Breast epithelium (tissue), 4 donors: ENCODE measurements around the gene TAGAP. TPM values are rescaled to one million over a fixed set of nuclear protein-coding genes. Genes with fewer than 3 reads are reported as not detected.

Experiments
- DNase-seq, 2 donors: peaks; one replicate each; pipeline ENCODE4 v3.0.0-alpha.2; 2019; ENCODE audit warnings: low spot score in 2 of 2
- H3K27ac ChIP-seq, 2 donors: fragments of 200-600 bp; sonication (generic) in 1 of 2; one replicate each; pipeline ENCODE4 v1.5.1; 2016 to 2019; ENCODE audit warnings: mild to moderate bottlenecking in 1 of 2
- H3K27me3 ChIP-seq, 2 donors: fragments of 200-600 bp; sonication (generic) in 1 of 2; one replicate each; pipeline versions ENCODE4 v1.5.1 to v1.6.0; 2017 to 2019; ENCODE audit warnings: control low read depth in 1 of 2, mild to moderate bottlenecking in 1 of 2
- H3K36me3 ChIP-seq: fragments of 200-600 bp; one replicate; pipeline ENCODE4 v1.5.1; 2019
- H3K4me1 ChIP-seq, 2 donors: fragments of 200-600 bp; sonication (generic); one replicate each; pipeline ENCODE4 v1.5.1; 2016 to 2019; ENCODE audit warnings: control low read depth in 1 of 2
- H3K4me3 ChIP-seq, 3 donors: fragments of 200-600 bp; sonication (generic); 1 replicate in 2 of 3; 2 replicates in 1 of 3; pipeline ENCODE4 v1.5.1; 2016 to 2019; ENCODE audit warnings: mild to moderate bottlenecking in 3 of 3, moderate library complexity in 2 of 3
- H3K9me3 ChIP-seq, 2 donors: fragments of 200-600 bp; sonication (generic) in 1 of 2; one replicate each; pipeline ENCODE4 v1.5.1; 2016 to 2019; ENCODE audit warnings: control low read depth in 1 of 2
- CTCF ChIP-seq, 3 donors: fragments of 450-650 bp; IDR thresholded peaks; one replicate each; pipeline ENCODE4 v1.5.1; 2016 to 2017; ENCODE audit warnings: antibody characterized with exemption in 3 of 3, mild to moderate bottlenecking in 3 of 3, moderate library complexity in 3 of 3
- POLR2A ChIP-seq: fragments of 450-650 bp; IDR thresholded peaks from one replicate; pipeline ENCODE4 v1.6.1; 2016; ENCODE audit warnings: antibody characterized with exemption, mild to moderate bottlenecking, moderate library complexity
- POLR2AphosphoS5 ChIP-seq, 3 donors: sonication (generic); formaldehyde crosslinking; IDR thresholded peaks; one replicate each; pipeline ENCODE4 v1.6.1; 2017; ENCODE audit warnings: antibody characterized with exemption in 3 of 3
- intact Hi-C: fragments of 100-400 bp; cut with DNase I; formaldehyde crosslinking; loops from one replicate; pipeline ENCODE4 v1.15.1; 2023; ENCODE audit warnings: low total_unique reads
- total RNA-seq, 3 donors: library from RNA; depleted of rRNA; stranded (reverse); fragments of >200 nt; gene quantifications; one replicate each; pipeline ENCODE4 v1.1.0, GENCODE V29; 2016

The TAGAP gene
- total RNA-seq, 3 donors from 2014 or later = 2.9 to 4.2 (median 4.1) TPM

- intact Hi-C loops = no loop called here
- Histone ChIP-seq H3K4me1 (no peaks in the 10 kb centered on the region), H3K9me3 (no peaks in the 10 kb centered on the region), H3K36me3 (no peaks in the 10 kb centered on the region), H3K4me3 (no peak overlapping the region), H3K27ac (no peak overlapping the region), H3K27me3 (peaks cover 0 to 3% of the 10 kb centered on the region in 2 donors)
- TF ChIP-seq CTCF (IDR thresholded peaks at IDR 0.05) (no peak), POLR2AphosphoS5 (IDR thresholded peaks at IDR 0.05) (no peak), POLR2A (no peak)
- DNase-seq = no peak
Measured at GRCh38 chr6:159067334-159067733, 22.5 kb upstream of the TAGAP start.

GRCh38 chr6:159066483-159066882 is 21.7 kb upstream of the TAGAP start:
- no peaks in the 10 kb centered on the region for H3K4me1 ChIP-seq
- no peaks in the 10 kb centered on the region for H3K9me3 ChIP-seq
- no peak for DNase-seq
- H3K4me3 ChIP-seq = no peak overlapping the region
- H3K27ac ChIP-seq = no peak overlapping the region
- TF ChIP-seq POLR2AphosphoS5 (IDR thresholded peaks at IDR 0.05) (no peak), CTCF (IDR thresholded peaks at IDR 0.05) (no peak), POLR2A (no peak)
- H3K36me3 ChIP-seq = no peaks in the 10 kb centered on the region
- H3K27me3 ChIP-seq = peaks cover 0 to 3% of the 10 kb centered on the region in 2 donors
- intact Hi-C loops = no loop called here

- intact Hi-C loops = no loop called here
Measured at GRCh38 chr6:159065759-159066329, 21.1 kb upstream of the TAGAP start.

GRCh38 chr6:159065091-159065490 is 20.3 kb upstream of the TAGAP start:
- no peaks in the 10 kb centered on the region for H3K4me1 ChIP-seq
- no peaks in the 10 kb centered on the region for H3K9me3 ChIP-seq
- DNase-seq = no peak
- TF ChIP-seq POLR2A (no peak), POLR2AphosphoS5 (IDR thresholded peaks at IDR 0.05) (no peak), CTCF (IDR thresholded peaks at IDR 0.05) (no peak)
- H3K27me3 ChIP-seq = peaks cover 0 to 3% of the 10 kb centered on the region in 2 donors
- no peak overlapping the region for H3K4me3 ChIP-seq
- no peaks in the 10 kb centered on the region for H3K36me3 ChIP-seq
- intact Hi-C loops = no loop called here
- H3K27ac ChIP-seq = no peak overlapping the region

More at GRCh38 chr6:159065759-159066329, 21.1 kb upstream of the TAGAP start:
- Histone ChIP-seq H3K4me3 (no peak overlapping the region), H3K27ac (no peak overlapping the region), H3K4me1 (no peaks in the 10 kb centered on the region), H3K27me3 (peaks cover 0 to 3% of the 10 kb centered on the region in 2 donors), H3K9me3 (no peaks in the 10 kb centered on the region), H3K36me3 (no peaks in the 10 kb centered on the region)
- TF ChIP-seq POLR2A (no peak), CTCF (IDR thresholded peaks at IDR 0.05) (no peak), POLR2AphosphoS5 (IDR thresholded peaks at IDR 0.05) (no peak)
- no peak for DNase-seq

GRCh38 chr6:159064477-159064876 is 19.7 kb upstream of the TAGAP start:
- no peak for DNase-seq
- Histone ChIP-seq H3K36me3 (no peaks in the 10 kb centered on the region), H3K4me3 (no peak overlapping the region), H3K4me1 (no peaks in the 10 kb centered on the region), H3K9me3 (no peaks in the 10 kb centered on the region), H3K27ac (no peak overlapping the region), H3K27me3 (peaks cover 0 to 3% of the 10 kb centered on the region in 2 donors)
- TF ChIP-seq POLR2A (no peak), CTCF (IDR thresholded peaks at IDR 0.05) (no peak), POLR2AphosphoS5 (IDR thresholded peaks at IDR 0.05) (no peak)
- intact Hi-C loops = no loop called here
